ENCODE results near the gene DHRSX. TPM values are rescaled to one million over a fixed set of nuclear protein-coding genes. Genes with fewer than 3 reads are reported as not detected.

The DHRSX gene
- total and polyA plus RNA-seq, 2 of the 13 experiments (the other 11 are each of a cell fraction or from before 2014, with no cell fraction given): 15.5 to 24.3 TPM

DNA sequence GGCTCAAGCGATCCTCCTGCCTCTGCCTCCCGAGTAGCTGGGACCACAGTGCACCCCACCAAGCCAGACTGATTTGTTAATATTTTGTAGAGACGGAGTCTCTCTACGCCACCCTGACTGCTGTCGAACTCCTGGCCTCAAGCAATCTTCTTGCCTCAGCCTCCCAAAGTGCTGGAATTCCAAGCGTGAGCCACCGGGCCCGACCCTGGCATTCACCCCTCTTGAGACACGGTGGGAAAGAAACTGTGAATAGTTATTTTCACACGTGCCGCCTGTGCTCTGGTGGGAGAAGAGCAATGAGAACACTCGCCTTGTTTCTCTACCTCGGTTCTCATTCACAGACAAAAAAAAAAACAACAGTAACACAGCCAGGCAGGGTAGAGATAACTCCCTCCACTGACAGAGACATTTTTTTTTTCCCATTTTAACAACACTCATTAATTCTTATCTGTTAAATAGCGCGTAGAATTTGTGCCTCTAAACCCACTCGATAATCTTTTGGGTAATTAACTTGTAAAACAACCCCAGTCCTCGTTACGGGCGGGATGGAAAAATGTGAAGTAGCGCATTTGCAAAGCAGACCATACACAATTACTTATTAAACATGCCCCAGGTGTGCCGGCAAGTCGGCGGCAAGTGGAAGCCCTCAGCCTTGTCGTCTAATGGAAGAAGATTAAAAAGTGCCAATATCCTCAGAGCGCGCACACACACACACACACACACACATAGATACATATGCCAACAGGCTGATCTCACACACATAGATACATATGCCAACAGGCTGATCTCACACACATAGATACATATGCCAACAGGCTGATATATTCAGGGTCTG lies 103.3 kb downstream of the DHRSX start:
- Histone ChIP-seq H3K27ac (ENCODE audit: extremely low read length, insufficient read depth, low read length) (no peak overlapping the region), H2AFZ (ENCODE audit: low read length) (no peak overlapping the region), H4K20me1 (ENCODE audit: insufficient read depth, low read length) (no peaks in the 10 kb centered on the region), H3K4me2 (ENCODE audit: low read depth, low read length) (no peak overlapping the region), H3K36me3 (replicated peaks in 1 of 2; ENCODE audit: control insufficient read depth in 1 of 2, insufficient read depth in 2 of 2, low read length in 2 of 2) (no peaks in the 10 kb centered on the region; a peak in 1 of 5 replicates), H3K79me2 (ENCODE audit: insufficient read depth, low read length) (no peaks in the 10 kb centered on the region), H3K9me3 (ENCODE audit: low read length) (no peaks in the 10 kb centered on the region), H3K27me3 (ENCODE audit: control insufficient read depth in 1 of 2, insufficient read depth in 2 of 2, low read length in 2 of 2) (no peaks in the 10 kb centered on the region), H3K4me1 (ENCODE audit: insufficient read depth, low read length) (peaks cover 24% of the 10 kb centered on the region), H3K4me3 (replicated peaks in 1 of 3; ENCODE audit: insufficient read depth in 1 of 3, low read depth in 2 of 3, low read length in 3 of 3) (no peak overlapping the region), H3K9ac (ENCODE audit: insufficient read depth, low read depth, low read length) (no peak overlapping the region)
- in situ Hi-C loops (cut with HindIII; ENCODE audit: extremely low pct_ligation_motif_present, low pct_unique_long_range_greater_than_20kb): no loop called here
- TF ChIP-seq ZFX (CRISPR knock-in tag; IDR thresholded peaks at IDR 0.05; ENCODE audit: low read depth) (no peak), BORCS8-MEF2B (CRISPR knock-in tag; IDR thresholded peaks at IDR 0.05) (no peak), HOXA9 (CRISPR knock-in tag; IDR thresholded peaks at IDR 0.05; ENCODE audit: borderline replicate concordance) (no peak), STAT5B (CRISPR knock-in tag; IDR thresholded peaks at IDR 0.05) (no peak), POGZ (CRISPR knock-in tag; IDR thresholded peaks at IDR 0.05) (no peak), ZSCAN21 (CRISPR knock-in tag; IDR thresholded peaks at IDR 0.05; ENCODE audit: borderline replicate concordance) (no peak), HNF4A (CRISPR knock-in tag; IDR thresholded peaks at IDR 0.05) (no peak), ZNF713 (CRISPR knock-in tag; IDR thresholded peaks at IDR 0.05) (no peak)
- TF ChIP-seq, protein P1, sequence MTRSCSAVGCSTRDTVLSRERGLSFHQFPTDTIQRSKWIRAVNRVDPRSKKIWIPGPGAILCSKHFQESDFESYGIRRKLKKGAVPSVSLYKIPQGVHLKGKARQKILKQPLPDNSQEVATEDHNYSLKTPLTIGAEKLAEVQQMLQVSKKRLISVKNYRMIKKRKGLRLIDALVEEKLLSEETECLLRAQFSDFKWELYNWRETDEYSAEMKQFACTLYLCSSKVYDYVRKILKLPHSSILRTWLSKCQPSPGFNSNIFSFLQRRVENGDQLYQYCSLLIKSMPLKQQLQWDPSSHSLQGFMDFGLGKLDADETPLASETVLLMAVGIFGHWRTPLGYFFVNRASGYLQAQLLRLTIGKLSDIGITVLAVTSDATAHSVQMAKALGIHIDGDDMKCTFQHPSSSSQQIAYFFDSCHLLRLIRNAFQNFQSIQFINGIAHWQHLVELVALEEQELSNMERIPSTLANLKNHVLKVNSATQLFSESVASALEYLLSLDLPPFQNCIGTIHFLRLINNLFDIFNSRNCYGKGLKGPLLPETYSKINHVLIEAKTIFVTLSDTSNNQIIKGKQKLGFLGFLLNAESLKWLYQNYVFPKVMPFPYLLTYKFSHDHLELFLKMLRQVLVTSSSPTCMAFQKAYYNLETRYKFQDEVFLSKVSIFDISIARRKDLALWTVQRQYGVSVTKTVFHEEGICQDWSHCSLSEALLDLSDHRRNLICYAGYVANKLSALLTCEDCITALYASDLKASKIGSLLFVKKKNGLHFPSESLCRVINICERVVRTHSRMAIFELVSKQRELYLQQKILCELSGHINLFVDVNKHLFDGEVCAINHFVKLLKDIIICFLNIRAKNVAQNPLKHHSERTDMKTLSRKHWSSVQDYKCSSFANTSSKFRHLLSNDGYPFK (CRISPR knock-in tag; IDR thresholded peaks at IDR 0.05; ENCODE audit: borderline replicate concordance): no peak
- TF ChIP-seq, protein P2, sequence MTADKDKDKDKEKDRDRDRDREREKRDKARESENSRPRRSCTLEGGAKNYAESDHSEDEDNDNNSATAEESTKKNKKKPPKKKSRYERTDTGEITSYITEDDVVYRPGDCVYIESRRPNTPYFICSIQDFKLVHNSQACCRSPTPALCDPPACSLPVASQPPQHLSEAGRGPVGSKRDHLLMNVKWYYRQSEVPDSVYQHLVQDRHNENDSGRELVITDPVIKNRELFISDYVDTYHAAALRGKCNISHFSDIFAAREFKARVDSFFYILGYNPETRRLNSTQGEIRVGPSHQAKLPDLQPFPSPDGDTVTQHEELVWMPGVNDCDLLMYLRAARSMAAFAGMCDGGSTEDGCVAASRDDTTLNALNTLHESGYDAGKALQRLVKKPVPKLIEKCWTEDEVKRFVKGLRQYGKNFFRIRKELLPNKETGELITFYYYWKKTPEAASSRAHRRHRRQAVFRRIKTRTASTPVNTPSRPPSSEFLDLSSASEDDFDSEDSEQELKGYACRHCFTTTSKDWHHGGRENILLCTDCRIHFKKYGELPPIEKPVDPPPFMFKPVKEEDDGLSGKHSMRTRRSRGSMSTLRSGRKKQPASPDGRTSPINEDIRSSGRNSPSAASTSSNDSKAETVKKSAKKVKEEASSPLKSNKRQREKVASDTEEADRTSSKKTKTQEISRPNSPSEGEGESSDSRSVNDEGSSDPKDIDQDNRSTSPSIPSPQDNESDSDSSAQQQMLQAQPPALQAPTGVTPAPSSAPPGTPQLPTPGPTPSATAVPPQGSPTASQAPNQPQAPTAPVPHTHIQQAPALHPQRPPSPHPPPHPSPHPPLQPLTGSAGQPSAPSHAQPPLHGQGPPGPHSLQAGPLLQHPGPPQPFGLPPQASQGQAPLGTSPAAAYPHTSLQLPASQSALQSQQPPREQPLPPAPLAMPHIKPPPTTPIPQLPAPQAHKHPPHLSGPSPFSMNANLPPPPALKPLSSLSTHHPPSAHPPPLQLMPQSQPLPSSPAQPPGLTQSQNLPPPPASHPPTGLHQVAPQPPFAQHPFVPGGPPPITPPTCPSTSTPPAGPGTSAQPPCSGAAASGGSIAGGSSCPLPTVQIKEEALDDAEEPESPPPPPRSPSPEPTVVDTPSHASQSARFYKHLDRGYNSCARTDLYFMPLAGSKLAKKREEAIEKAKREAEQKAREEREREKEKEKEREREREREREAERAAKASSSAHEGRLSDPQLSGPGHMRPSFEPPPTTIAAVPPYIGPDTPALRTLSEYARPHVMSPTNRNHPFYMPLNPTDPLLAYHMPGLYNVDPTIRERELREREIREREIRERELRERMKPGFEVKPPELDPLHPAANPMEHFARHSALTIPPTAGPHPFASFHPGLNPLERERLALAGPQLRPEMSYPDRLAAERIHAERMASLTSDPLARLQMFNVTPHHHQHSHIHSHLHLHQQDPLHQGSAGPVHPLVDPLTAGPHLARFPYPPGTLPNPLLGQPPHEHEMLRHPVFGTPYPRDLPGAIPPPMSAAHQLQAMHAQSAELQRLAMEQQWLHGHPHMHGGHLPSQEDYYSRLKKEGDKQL (CRISPR knock-in tag; IDR thresholded peaks at IDR 0.05; ENCODE audit: low read depth): no peak
- POLR2A ChIA-PET: no interaction called here
- intact Hi-C loops (cut with micrococcal nuclease; ENCODE audit: unreplicated experiment): no loop called here
- DNase-seq (ENCODE audit: low spot score) (no peak), ATAC-seq (no peak), FAIRE-seq (no peak)
- CTCF ChIA-PET (ENCODE audit: low intra/inter-chr PET ratio, low total read pairs): no interaction called here
- 91% methylated on average over 24 of the region's 26 CpGs for WGBS (ENCODE audit: low lambda C conversion rate)
- no TSS peak for BruUV-seq (replicated peaks)

All from HepG2 (cell line).